GM19372 (cell line): Measurements from ENCODE around the gene PPP2R2B.

Experiments
- ATAC-seq: cut with Tn5 transposase; IDR thresholded peaks from one replicate; pipeline ENCODE4 v1.9.1; 2021; ENCODE audit warnings: mild to moderate bottlenecking, low read depth, moderate library complexity; ENCODE audit not compliant: unreplicated experiment

The PPP2R2B gene

GRCh38 chr5:146669656-146670055, 208.9 kb downstream of the PPP2R2B start:
- no peak for ATAC-seq

- no peak for ATAC-seq
Measured at GRCh38 chr5:146667633-146668272, 210.8 kb downstream of the PPP2R2B start.

DNA sequence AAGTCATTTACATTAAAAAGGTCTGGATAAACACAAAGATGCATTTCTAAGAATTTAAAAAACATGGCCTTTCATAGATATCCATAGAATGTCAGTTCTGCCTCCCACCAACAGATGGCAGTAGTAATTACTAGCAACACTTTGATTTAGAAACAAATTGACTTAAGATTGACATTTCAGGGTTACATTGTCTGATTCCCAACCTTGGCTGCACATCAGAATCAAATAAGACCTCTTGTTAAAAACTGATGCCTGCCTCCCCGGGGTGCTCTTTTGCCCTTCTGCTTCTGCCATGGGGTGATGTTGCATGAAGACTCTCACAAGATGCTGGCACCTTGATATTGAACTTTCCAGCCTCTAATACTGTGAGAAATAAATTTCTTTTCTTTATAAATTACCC, 216.3 kb downstream of the PPP2R2B start:
- no peak for ATAC-seq

- no peak for ATAC-seq
Measured at GRCh38 chr5:146660376-146660960, 218.1 kb downstream of the PPP2R2B start.

- ATAC-seq: no peak
Measured at GRCh38 chr5:146659961-146660360, 218.6 kb downstream of the PPP2R2B start.

GRCh38 chr5:146656703-146657102, 221.9 kb downstream of the PPP2R2B start:
- ATAC-seq: no peak

DNA sequence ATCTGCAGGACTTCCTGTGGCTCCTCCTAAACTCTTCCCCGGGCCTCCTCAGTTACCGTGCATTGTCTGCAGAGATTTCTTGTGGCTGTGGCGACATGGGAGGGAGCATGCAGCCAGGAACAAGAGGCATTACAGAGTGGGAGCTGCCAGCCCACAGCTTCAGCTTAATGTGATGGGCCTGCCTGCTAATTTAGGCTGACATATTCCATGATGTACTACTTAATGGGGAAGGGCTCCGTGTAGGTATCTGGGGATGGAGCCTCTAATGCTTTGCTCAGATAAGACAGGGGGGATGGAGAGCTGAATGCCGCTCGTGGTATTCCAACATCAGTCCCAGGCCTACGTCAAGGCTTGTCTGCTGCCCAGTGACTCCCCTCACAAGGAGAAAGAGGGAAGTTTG, 225.0 kb downstream of the PPP2R2B start:
- ATAC-seq: no peak

DNA sequence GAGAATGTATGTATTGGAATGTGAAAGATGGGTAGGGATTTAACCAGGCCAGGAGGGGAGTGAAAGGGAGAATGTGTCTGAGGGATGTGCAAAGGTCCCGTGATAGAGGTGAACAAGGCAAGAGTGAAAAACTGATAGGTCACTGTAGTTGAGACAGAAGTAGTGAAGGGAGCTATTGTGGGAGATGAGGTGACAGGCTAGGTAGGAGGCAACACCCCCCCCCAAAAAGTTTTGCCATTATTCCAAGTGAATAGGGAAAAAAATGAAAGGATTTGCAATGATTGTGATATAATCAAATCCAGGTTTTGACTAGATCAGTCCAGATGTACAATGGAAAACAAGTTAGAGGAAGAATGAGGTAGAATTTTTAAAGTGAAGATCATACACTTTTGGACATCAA, 226.0 kb downstream of the PPP2R2B start:
- ATAC-seq: no peak

DNA sequence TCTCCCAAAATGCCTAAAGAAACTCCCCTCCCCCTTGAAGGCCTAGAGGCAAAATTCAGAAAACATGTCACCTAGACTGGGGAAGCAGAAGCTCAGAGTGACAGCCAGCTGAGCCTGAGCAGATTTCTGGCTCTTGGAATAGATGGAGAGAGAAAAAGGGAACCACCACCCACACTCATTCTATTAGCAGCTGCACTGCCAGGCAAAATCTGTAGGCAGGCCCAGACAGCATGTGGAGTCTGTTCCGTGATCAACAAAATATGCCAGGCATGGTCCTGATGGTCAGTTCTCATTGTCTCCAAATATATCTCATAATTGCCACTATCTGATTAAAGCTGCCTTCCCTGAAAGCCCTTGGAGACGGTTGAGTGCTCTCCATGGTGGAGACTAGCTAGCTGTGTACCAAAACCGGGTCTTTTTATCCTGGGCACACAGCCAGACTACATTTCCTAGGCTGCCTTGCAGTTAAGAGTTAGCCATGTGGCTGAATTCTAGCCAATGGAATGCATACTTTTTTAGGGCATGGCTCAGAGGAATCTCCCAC, 230.8 kb downstream of the PPP2R2B start:
- ATAC-seq: no peak

GRCh38 chr5:146646441-146646840, 232.1 kb downstream of the PPP2R2B start:
- no peak for ATAC-seq

DNA sequence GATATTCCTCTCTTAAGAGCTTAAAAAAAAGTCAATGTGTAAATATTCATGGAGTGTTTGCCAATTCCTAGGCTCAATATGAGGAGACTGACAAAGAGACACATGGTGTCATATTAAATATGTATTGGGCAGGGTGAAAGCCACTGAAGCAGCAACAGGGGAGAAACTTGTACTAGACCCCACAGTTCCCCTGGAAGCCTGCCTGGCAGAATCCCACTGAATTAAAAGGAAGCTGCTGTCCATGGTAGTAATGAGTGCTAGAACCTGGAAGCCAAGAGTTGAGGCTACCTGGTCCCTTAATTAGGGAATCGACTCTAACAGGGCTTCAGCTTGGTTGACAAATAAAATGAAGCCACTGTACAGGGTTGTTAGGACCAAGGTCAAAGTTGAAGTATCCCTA, 233.2 kb downstream of the PPP2R2B start:
- ATAC-seq: no peak

DNA sequence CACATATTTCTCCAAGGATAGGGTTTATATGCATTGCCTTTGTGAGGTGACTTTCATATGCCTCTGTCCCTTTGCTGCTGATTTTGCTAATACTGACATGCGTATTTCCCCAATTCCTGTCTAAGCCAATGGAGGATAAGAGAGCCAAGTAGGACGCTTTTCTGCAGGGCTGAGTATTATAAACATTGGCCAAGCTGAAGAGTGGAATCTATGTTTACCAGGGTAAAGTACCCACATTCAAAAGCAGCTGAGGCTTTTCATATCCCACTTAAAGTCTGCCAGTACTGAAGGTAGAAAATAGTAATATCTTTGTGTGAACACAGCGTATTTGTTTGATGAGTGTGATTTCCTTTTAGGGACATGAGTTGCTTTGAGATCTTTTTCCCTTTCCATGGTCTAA, 233.7 kb downstream of the PPP2R2B start:
- no peak for ATAC-seq

- no peak for ATAC-seq
Measured at GRCh38 chr5:146643776-146644175, 234.8 kb downstream of the PPP2R2B start.

DNA sequence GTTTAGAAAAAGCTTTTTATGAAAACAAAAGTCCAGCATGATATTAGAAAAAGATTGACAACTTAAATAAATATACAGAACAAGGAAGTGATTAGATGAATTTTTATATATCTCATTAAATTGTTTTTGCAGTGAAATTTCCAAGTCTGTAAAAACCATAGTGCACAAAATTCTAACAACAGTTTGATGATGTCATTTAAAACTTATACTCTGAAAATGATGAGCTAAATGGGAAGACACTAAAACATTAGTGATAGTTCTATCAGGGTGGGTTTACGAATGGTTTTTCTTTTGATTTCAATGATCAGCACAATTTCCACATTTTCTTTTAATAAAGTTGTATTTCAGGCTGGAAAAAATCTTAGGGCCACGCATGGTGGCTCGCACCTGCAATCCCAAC, 236.1 kb downstream of the PPP2R2B start:
- ATAC-seq: no peak

DNA sequence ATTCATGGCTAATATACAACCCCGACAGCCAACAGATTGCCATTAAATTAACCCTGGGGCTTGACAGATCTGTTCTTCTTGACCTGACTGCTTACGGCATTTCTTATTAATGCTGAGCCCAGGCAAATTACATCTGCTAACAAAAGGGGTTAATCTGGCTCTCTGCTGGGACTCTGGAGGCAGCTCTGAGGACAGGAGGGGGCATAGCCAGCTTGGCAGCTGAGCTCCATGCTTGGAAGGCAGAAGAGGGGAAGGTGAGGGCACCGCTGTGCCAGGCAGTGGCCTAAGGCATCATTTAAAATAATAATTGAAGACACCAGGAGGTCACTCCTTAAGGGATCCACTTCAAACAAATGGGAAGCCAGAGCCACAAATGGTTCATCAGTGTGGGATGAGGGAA, 236.6 kb downstream of the PPP2R2B start:
- no peak for ATAC-seq

GRCh38 chr5:146640285-146640896, 238.2 kb downstream of the PPP2R2B start:
- ATAC-seq: no peak

- ATAC-seq: no peak
Measured at GRCh38 chr5:146635443-146635842, 243.1 kb downstream of the PPP2R2B start.

DNA sequence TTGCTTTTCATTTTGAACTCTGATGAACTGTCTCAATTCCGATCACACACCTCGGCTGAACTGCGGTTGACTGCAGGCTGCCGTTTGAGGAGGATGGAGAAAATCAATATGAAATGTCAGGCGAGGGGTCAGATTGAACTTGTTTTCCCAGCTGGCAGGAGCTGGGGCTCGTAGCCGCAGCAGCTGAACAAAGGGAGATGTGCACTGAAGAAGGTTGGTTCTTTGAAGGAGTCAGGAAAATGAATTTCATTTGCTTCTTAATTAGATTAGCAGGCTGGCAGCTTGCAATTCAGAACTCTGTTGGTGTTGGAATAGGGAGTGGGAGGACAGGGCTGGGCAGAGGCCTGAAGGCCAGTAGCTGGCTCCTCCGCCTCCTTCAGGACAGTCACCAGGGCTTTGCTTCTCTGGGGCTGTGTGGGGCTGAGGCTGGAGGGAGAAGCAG, 245.2 kb downstream of the PPP2R2B start:
- ATAC-seq: no peak

GRCh38 chr5:146632620-146633322, 245.8 kb downstream of the PPP2R2B start:
- ATAC-seq: no peak

GRCh38 chr5:146630472-146630871, 248.1 kb downstream of the PPP2R2B start:
- no peak for ATAC-seq

DNA sequence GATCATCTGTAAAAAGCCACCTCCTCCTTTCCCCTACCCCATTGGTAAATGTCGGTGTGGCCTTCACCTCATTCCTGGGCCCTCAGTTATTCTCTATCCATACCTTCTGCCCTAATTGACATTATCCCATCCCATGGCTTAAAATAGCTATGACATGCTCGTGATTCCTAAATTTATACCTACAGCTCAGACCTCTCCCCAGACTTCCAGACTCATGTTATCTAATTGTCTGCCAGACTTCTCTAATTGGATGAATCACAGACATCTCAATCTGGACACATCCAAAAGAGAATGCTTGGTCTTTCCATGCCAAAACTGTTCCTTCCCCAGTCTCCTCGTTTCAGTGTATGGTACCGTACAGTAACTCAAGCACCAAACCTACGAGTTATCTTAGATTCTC, 249.6 kb downstream of the PPP2R2B start:
- no peak for ATAC-seq
